ENCODE data around the gene CD40.

Gene CD40

DNA sequence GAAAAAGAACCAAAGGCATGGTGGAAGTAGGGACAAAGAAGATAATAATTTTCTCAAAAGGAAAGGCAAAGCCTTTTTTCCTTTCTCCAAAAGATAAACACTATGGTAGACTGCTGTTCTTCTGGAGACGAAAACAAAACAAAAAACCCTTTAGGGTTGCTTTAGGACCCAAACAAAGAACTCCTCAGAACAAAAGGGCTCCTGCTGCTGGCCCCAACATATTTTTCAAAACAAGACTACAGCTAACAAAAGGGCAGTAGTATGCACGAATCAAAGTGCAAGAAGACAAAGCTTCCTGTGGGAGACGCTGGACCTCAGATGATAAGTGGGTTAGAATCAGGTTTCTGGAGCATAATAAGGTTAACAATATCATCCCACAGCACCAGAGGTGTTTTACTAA is 44.1 kb upstream of the CD40 start:
- TF ChIP-seq, protein P1, sequence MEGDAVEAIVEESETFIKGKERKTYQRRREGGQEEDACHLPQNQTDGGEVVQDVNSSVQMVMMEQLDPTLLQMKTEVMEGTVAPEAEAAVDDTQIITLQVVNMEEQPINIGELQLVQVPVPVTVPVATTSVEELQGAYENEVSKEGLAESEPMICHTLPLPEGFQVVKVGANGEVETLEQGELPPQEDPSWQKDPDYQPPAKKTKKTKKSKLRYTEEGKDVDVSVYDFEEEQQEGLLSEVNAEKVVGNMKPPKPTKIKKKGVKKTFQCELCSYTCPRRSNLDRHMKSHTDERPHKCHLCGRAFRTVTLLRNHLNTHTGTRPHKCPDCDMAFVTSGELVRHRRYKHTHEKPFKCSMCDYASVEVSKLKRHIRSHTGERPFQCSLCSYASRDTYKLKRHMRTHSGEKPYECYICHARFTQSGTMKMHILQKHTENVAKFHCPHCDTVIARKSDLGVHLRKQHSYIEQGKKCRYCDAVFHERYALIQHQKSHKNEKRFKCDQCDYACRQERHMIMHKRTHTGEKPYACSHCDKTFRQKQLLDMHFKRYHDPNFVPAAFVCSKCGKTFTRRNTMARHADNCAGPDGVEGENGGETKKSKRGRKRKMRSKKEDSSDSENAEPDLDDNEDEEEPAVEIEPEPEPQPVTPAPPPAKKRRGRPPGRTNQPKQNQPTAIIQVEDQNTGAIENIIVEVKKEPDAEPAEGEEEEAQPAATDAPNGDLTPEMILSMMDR (IDR thresholded peaks at IDR 0.05; ENCODE audit: low read depth, low read length, missing control alignments): no peak
- peaks cover 23% of the 10 kb centered on the region for H3K36me3 ChIP-seq (replicated peaks)
- in situ Hi-C loops (cut with HindIII; ENCODE audit: low pct_ligation_motif_present, low sequenced_read_pairs): no loop called here

DNA sequence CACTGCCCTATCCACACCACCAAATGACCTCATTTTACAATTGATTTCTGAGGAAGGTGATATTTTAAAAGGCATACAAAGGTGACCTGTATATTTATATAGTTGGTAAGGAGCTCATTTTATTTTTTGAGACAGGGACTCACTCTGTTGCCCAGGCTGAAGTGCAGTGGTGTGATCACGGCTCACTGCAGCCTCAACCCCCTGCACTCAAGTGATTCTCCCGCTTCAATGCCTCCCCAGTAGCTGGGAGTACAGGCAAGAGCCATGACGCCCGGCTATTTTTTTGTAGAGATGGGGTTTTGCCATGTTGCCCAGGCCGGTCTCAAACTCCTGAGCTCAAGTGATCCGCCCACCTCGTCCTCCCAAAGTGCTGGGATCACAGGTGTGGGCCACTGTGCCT is 41.3 kb upstream of the CD40 start:
- TF ChIP-seq, protein P1 (IDR thresholded peaks at IDR 0.05; ENCODE audit: low read depth, low read length, missing control alignments): no peak
- H3K27me3 ChIP-seq (replicated peaks): no peaks in the 10 kb centered on the region
- H3K36me3 ChIP-seq (replicated peaks): peaks cover 20% of the 10 kb centered on the region
- DNase-seq: no peak
- no peak overlapping the region for H3K27ac ChIP-seq
- in situ Hi-C loops (cut with HindIII; ENCODE audit: low pct_ligation_motif_present, low sequenced_read_pairs): no loop called here
- H3K4me3 ChIP-seq (ENCODE audit: low read depth, low read length): no peak overlapping the region

More for the DNA sequence above, 44.1 kb upstream of the CD40 start:
- no peak for DNase-seq
- Histone ChIP-seq H3K27ac (no peak overlapping the region), H3K27me3 (replicated peaks) (no peaks in the 10 kb centered on the region), H3K4me3 (ENCODE audit: low read depth, low read length) (no peak overlapping the region)

DNA sequence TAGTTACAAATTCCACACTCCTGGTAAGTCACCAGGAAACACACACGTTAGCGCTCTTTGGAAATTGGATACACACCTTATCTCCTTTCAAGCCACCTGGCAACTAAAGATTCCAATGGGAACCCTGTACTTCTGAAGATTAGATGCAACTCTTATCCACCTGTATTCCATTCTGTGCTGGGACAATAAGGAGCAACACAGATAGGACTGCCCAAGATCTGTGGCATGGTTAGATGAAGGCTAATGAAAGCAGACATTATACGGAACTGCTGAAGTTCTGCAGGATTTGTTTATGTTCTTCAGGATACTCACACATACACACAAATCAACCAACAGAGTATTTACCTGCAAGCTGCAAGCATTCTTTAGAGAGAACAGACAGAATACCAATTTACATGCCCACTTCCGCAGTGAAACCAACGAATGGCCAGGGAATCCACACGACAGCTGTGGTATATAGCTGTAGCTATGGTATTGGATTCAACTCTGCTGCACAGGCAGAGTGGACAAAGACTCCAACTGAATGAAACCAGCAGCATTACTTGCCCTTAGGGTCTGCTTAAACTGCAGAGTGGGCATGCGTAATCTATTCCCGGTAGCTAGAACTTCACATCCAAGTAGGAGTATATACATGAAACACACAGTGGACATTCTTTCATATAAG is 40.3 kb upstream of the CD40 start:
- in situ Hi-C loops (cut with HindIII; ENCODE audit: low pct_ligation_motif_present, low sequenced_read_pairs): no loop called here
- Histone ChIP-seq H3K36me3 (replicated peaks) (peaks cover 20% of the 10 kb centered on the region), H3K4me3 (ENCODE audit: low read depth, low read length) (no peak overlapping the region), H3K27me3 (replicated peaks) (no peaks in the 10 kb centered on the region), H3K27ac (no peak overlapping the region)
- TF ChIP-seq, protein P1 (IDR thresholded peaks at IDR 0.05; ENCODE audit: low read depth, low read length, missing control alignments): no peak
- no peak for DNase-seq

DNA sequence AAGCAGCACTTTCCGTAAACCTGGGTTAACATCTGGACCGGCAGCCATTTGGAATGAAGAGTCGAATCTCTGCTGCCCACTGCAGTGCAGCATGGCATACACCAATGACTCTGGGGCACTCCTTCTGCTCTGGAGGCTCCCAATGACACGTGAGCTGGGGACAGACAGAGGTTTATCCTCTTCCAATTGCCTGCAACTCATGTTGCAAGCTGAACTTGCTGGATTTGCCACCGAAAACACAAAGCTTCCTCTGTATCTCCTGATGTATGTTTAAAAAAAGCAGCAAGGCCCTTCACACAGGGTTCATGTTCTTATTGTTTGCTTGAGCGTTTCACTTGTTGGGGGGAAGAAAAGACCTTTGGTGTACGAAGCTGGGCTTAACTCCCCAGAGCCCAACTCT is 39.2 kb upstream of the CD40 start:
- TF ChIP-seq, protein P1 (IDR thresholded peaks at IDR 0.05; ENCODE audit: low read depth, low read length, missing control alignments): no peak
- Histone ChIP-seq H3K4me3 (ENCODE audit: low read depth, low read length) (no peak overlapping the region), H3K36me3 (replicated peaks) (peaks cover 20% of the 10 kb centered on the region), H3K27ac (no peak overlapping the region), H3K27me3 (replicated peaks) (no peaks in the 10 kb centered on the region)
- in situ Hi-C loops (cut with HindIII; ENCODE audit: low pct_ligation_motif_present, low sequenced_read_pairs): no loop called here
- no peak for DNase-seq

DNA sequence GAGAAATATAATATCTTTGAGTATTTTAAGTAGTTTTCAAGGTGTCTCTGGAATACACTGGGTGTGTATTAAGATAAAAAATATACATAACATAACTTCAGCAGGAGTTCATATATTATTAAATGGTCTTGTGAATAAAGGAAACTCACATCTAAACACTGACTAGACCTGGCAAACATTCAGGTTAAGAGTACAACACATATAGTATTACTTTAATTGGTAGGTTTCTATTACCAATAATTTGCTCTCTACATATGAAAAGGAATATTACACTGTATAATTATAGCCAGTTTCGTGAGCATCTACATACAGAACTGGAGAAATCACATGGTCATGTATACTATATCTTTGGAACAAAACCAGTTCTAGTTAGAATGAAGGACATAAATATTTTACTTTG is 37.0 kb upstream of the CD40 start:
- Histone ChIP-seq H3K4me3 (ENCODE audit: low read depth, low read length) (no peak overlapping the region), H3K27me3 (replicated peaks) (no peaks in the 10 kb centered on the region), H3K27ac (no peak overlapping the region), H3K36me3 (replicated peaks) (peaks cover 14% of the 10 kb centered on the region)
- in situ Hi-C loops (cut with HindIII; ENCODE audit: low pct_ligation_motif_present, low sequenced_read_pairs): no loop called here
- TF ChIP-seq, protein P1 (IDR thresholded peaks at IDR 0.05; ENCODE audit: low read depth, low read length, missing control alignments): no peak
- DNase-seq: no peak

DNA sequence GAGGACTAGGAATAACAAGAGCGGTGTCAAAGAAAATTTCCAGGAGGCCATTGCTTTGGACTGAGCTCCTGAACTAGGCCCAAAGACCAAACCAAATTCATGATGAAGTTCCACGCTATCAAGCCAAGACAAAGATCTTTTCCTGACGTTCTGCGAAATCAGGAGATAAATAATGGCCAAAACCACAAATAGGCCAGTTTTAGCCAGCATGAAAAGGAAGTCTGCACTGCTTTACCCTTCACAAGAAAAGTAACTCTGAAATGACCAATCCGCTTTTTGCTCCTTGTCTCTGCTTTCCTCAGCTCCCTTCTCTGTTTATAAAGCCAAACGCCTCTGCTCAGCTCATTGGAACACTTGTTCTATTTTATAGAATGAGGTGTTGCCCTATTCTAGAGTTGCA is 35.0 kb upstream of the CD40 start:
- TF ChIP-seq, protein P1 (IDR thresholded peaks at IDR 0.05; ENCODE audit: low read depth, low read length, missing control alignments): no peak

More for the DNA sequence above, 35.0 kb upstream of the CD40 start:
- DNase-seq: no peak
- in situ Hi-C loops (cut with HindIII; ENCODE audit: low pct_ligation_motif_present, low sequenced_read_pairs): no loop called here
- H3K4me3 ChIP-seq (ENCODE audit: low read depth, low read length): no peak overlapping the region
- peaks cover 11% of the 10 kb centered on the region for H3K36me3 ChIP-seq (replicated peaks)
- no peaks in the 10 kb centered on the region for H3K27me3 ChIP-seq (replicated peaks)
- no peak overlapping the region for H3K27ac ChIP-seq
